A549 (cell line): Measurements from ENCODE around the gene ANTXR2. TPM values are rescaled to one million over a fixed set of nuclear protein-coding genes. Genes with fewer than 3 reads are reported as not detected.

Source experiments
- ATAC-seq, 2 experiments: fragments of 200-7000 bp in 1 of 2; fragments of >200 bp in 1 of 2; cut with Nextera tagmentation in 1 of 2; cut with Tn5 transposase in 1 of 2; 3 replicates each; pipeline versions ENCODE4 v1.8.0 to v1.9.1; 2018 to 2020; ENCODE audit warnings: mild to moderate bottlenecking in 1 of 2, moderate library complexity in 1 of 2
- CTCF ChIA-PET: fragments of 300-600 bp; sonication (Branson Sonifier 250); formaldehyde crosslinking; extraction: SDS; loops from one replicate; lab custom pipeline; 2021; ENCODE audit warnings: antibody characterized with exemption, inconsistent platforms; lab: Yijun Ruan, JAX
- POLR2A ChIA-PET: fragments of 350-600 bp; formaldehyde crosslinking; extraction: SDS; loops from one replicate; lab custom pipeline; 2021; ENCODE audit warnings: antibody characterized with exemption, inconsistent platforms; lab: Yijun Ruan, JAX
- DNase-seq, 2 experiments: peaks; one replicate each; pipeline versions ENCODE4 v3.0.0 to v3.0.0-alpha.2; 2011 to 2016; ENCODE audit warnings: low read depth in 1 of 2, low spot score in 1 of 2
- FAIRE-seq: peaks from 2 replicates; lab custom pipeline; 2011; peaks lifted over from hg19 to GRCh38; lab: Jason Lieb, UNC
- H3K27ac ChIP-seq, 2 experiments: fragments of >200 bp; sonication (Bioruptor Twin); formaldehyde crosslinking; 3 replicates each; pipeline ENCODE4 v1.5.1; 2016 to 2017
- H3K4me1 ChIP-seq: fragments of >200 bp; sonication (Bioruptor Twin); formaldehyde crosslinking; 3 replicates; pipeline ENCODE4 v1.6.1; 2016
- H3K4me2 ChIP-seq: fragments of >200 bp; sonication (Bioruptor Twin); formaldehyde crosslinking; 3 replicates; pipeline ENCODE4 v1.6.1; 2016
- H3K4me3 ChIP-seq: fragments of >200 bp; sonication (Bioruptor Twin); formaldehyde crosslinking; 3 replicates; pipeline ENCODE4 v1.5.1; 2016
- H3K9me3 ChIP-seq: fragments of >200 bp; sonication (Bioruptor Twin); formaldehyde crosslinking; 3 replicates; pipeline ENCODE4 v1.6.1; 2016
- ATOH8 ChIP-seq: fragments of 250-450 bp; sonication (Bioruptor Pico); IDR thresholded peaks from 2 replicates; pipeline ENCODE4 v1.5.0; 2020; ENCODE audit warnings: low read depth, mild to moderate bottlenecking, moderate library complexity
- CBX2 ChIP-seq: fragments of 200-600 bp; sonication (generic); IDR thresholded peaks from 2 replicates; pipeline ENCODE4 v1.6.1; 2016; ENCODE audit warnings: low read depth, mild to moderate bottlenecking, borderline replicate concordance
- CEBPB ChIP-seq, 2 experiments: fragments of >200 bp in 1 of 2; sonication (Bioruptor Twin) in 1 of 2; formaldehyde crosslinking in 1 of 2; IDR thresholded peaks; 2 replicates each; pipeline ENCODE4 v1.6.1; 2012 to 2016
- CHD2 ChIP-seq: fragments of 150-350 bp; IDR thresholded peaks from 2 replicates; pipeline ENCODE4 v1.6.1; 2014; ENCODE audit warnings: low read length; ENCODE audit not compliant: partially characterized antibody
- CTCF ChIP-seq: fragments of >200 bp; sonication (Bioruptor Twin); formaldehyde crosslinking; IDR thresholded peaks from 3 replicates; pipeline ENCODE4 v1.5.1; 2016
- EHMT2 ChIP-seq: fragments of 200-600 bp; sonication (generic); IDR thresholded peaks from 2 replicates; pipeline ENCODE4 v1.6.1; 2016; ENCODE audit warnings: antibody characterized with exemption, low read depth, mild to moderate bottlenecking, moderate library complexity
- ELK1 ChIP-seq: fragments of 150-350 bp; IDR thresholded peaks from 2 replicates; pipeline ENCODE4 v1.6.1; 2014; ENCODE audit warnings: low read depth, mild to moderate bottlenecking, low read length
- EP300 ChIP-seq, 2 experiments: fragments of >200 bp; sonication (Bioruptor Twin); formaldehyde crosslinking; IDR thresholded peaks; 2 replicates in 1 of 2; 3 replicates in 1 of 2; pipeline ENCODE4 v1.6.1; 2016 to 2017
- ESRRA ChIP-seq: fragments of 150-350 bp; IDR thresholded peaks from 2 replicates; pipeline ENCODE4 v1.6.1; 2014; ENCODE audit warnings: mild to moderate bottlenecking, low read length, borderline replicate concordance
- FOSB ChIP-seq: fragments of 250-450 bp; sonication (Bioruptor Pico); IDR thresholded peaks from 2 replicates; pipeline ENCODE4 v1.5.0; 2020; ENCODE audit warnings: mild to moderate bottlenecking, moderate library complexity
- FOXS1 ChIP-seq: fragments of 250-450 bp; sonication (Bioruptor Pico); IDR thresholded peaks from 2 replicates; pipeline ENCODE4 v1.5.0; 2020; ENCODE audit warnings: mild to moderate bottlenecking, moderate library complexity
- GATA3 ChIP-seq: IDR thresholded peaks from 2 replicates; pipeline ENCODE4 v1.6.1; 2012; ENCODE audit warnings: borderline replicate concordance
- HES2 ChIP-seq: fragments of >200 bp; sonication (Bioruptor Twin); formaldehyde crosslinking; IDR thresholded peaks from 2 replicates; pipeline ENCODE4 v1.6.1; 2016
- HEYL ChIP-seq: fragments of 250-450 bp; sonication (Bioruptor Pico); IDR thresholded peaks from 2 replicates; pipeline ENCODE4 v1.8.0; 2021; ENCODE audit warnings: mild to moderate bottlenecking, moderate library complexity
- HOXA7 ChIP-seq: fragments of 250-450 bp; sonication (Bioruptor Pico); IDR thresholded peaks from 2 replicates; pipeline ENCODE4 v1.5.0; 2020; ENCODE audit warnings: mild to moderate bottlenecking, moderate library complexity
- HOXB13 ChIP-seq: fragments of 250-450 bp; sonication (Bioruptor Pico); IDR thresholded peaks from 2 replicates; pipeline ENCODE4 v1.5.0; 2020; ENCODE audit warnings: low read depth, mild to moderate bottlenecking, moderate library complexity
- JUNB ChIP-seq: fragments of >200 bp; sonication (Bioruptor Twin); formaldehyde crosslinking; IDR thresholded peaks from 2 replicates; pipeline ENCODE4 v1.6.1; 2016
- NPAS2 ChIP-seq: fragments of 250-450 bp; sonication (Bioruptor Pico); IDR thresholded peaks from 2 replicates; pipeline ENCODE4 v1.8.0; 2022; ENCODE audit warnings: mild to moderate bottlenecking, moderate library complexity, borderline replicate concordance
- NR3C1 ChIP-seq: fragments of >200 bp; sonication (Bioruptor Twin); formaldehyde crosslinking; IDR thresholded peaks from 3 replicates; pipeline ENCODE4 v1.6.1; 2017
- PHF8 ChIP-seq: fragments of 200-600 bp; sonication (generic); IDR thresholded peaks from 2 replicates; pipeline ENCODE4 v1.6.1; 2016; ENCODE audit warnings: low read depth, mild to moderate bottlenecking, antibody characterized with exemption, moderate library complexity, borderline replicate concordance
- POLR2A ChIP-seq: IDR thresholded peaks from 2 replicates; pipeline ENCODE4 v1.6.1; 2012; ENCODE audit warnings: mild to moderate bottlenecking, low read length
- RARB ChIP-seq: fragments of 250-450 bp; sonication (Bioruptor Pico); IDR thresholded peaks from 2 replicates; pipeline ENCODE4 v1.8.0; 2021; ENCODE audit warnings: mild to moderate bottlenecking, moderate library complexity
- RCOR1 ChIP-seq: fragments of 150-350 bp; IDR thresholded peaks from 2 replicates; pipeline ENCODE4 v1.6.1; 2014; ENCODE audit warnings: antibody characterized with exemption, low read length, low read depth
- RFX5 ChIP-seq: fragments of 450-650 bp; IDR thresholded peaks from 2 replicates; pipeline ENCODE4 v1.7.1; 2014; ENCODE audit warnings: antibody characterized with exemption, mild to moderate bottlenecking, moderate library complexity
- RNF2 ChIP-seq: fragments of 200-600 bp; sonication (generic); IDR thresholded peaks from 2 replicates; pipeline ENCODE4 v1.6.1; 2016; ENCODE audit warnings: low read depth, mild to moderate bottlenecking, antibody characterized with exemption, moderate library complexity, borderline replicate concordance
- SREBF2 ChIP-seq: fragments of 450-650 bp; IDR thresholded peaks from 2 replicates; pipeline ENCODE4 v1.6.1; 2014; ENCODE audit warnings: mild to moderate bottlenecking, moderate library complexity
- TFCP2L1 ChIP-seq: fragments of 250-450 bp; sonication (Bioruptor Pico); IDR thresholded peaks from 2 replicates; pipeline ENCODE4 v1.5.0; 2021; ENCODE audit warnings: mild to moderate bottlenecking
- TP53 ChIP-seq: fragments of 250-450 bp; sonication (Bioruptor Pico); IDR thresholded peaks from 2 replicates; pipeline ENCODE4 v1.5.0; 2021; ENCODE audit warnings: mild to moderate bottlenecking, moderate library complexity
- ZC3H11A ChIP-seq: fragments of 450-650 bp; IDR thresholded peaks from 2 replicates; pipeline ENCODE4 v1.6.1; 2014; ENCODE audit warnings: antibody characterized with exemption, mild to moderate bottlenecking
- ZNF302 ChIP-seq: fragments of 250-450 bp; sonication (Bioruptor Pico); IDR thresholded peaks from 2 replicates; pipeline ENCODE4 v1.9.0; 2021; ENCODE audit warnings: inconsistent platforms, mild to moderate bottlenecking, moderate library complexity
- WGBS: methylation state at CpG from one replicate; pipeline ENCODE4 v1.1.6; 2017; ENCODE audit errors: missing lambda C conversion rate; 5-methylcytosine and 5-hydroxymethylcytosine counted together
- polyA plus RNA-seq, 4 experiments: library from polyadenylated mRNA; depleted of rRNA in 3 of 4; stranded (reverse); fragments of >200 nt; fragmentation: RNase III in 1 of 4; extraction: RNeasy Plus Mini Kit Qiagen cat#74134 plus additional on column Dnase treatment in 1 of 4; gene quantifications; 2 replicates in 3 of 4; 3 replicates in 1 of 4; pipeline ENCODE4 v1.2.3, GENCODE V29; 2011 to 2017

Gene ANTXR2
- polyA plus RNA-seq, 2 of the 4 experiments (the other 2 are of a cell fraction): 2.3 to 3.0 TPM

GRCh38 chr4:79869597-79870237 is 203.3 kb downstream of the ANTXR2 start (continued):
- TF ChIP-seq ELK1 (no peak), NR3C1 (no peak), EHMT2 (no peak), NPAS2 (CRISPR knock-in tag) (no peak)

GRCh38 chr4:79865201-79865597 is 207.8 kb downstream of the ANTXR2 start:
- WGBS: 0% methylated on average over 2 of the region's 2 CpGs
- FAIRE-seq (no peak), DNase-seq (no peak)
- Histone ChIP-seq H3K4me2 (no peak overlapping the region), H3K4me1 (no peaks in the 10 kb centered on the region), H3K9me3 (no peaks in the 10 kb centered on the region)
- ChIA-PET POLR2A (no interaction called here), CTCF (interaction anchor here (0.6 kb wide), 1 partner anchor 32 kb away, joined by 3 read pairs; no protein-coding TSS in a partner anchor)
- TF ChIP-seq CBX2 (no peak), EP300 (IDR thresholded peaks at IDR 0.05) (no peak), RARB (no peak), RCOR1 (no peak), HOXA7 (CRISPR knock-in tag) (no peak), CHD2 (no peak), GATA3 (no peak), PHF8 (no peak), FOXS1 (CRISPR knock-in tag) (no peak), CEBPB (IDR thresholded peaks at IDR 0.05) (no peak), FOSB (CRISPR knock-in tag) (no peak), ZNF302 (CRISPR knock-in tag) (no peak), HEYL (CRISPR knock-in tag) (no peak), ZC3H11A (no peak), TFCP2L1 (CRISPR knock-in tag) (no peak), ATOH8 (no peak)
- TF ChIP-seq, all 56 proteins: peak for 0
- H3K27ac ChIP-seq: no peak overlapping the region
- H3K4me3 ChIP-seq: no peak overlapping the region
- ATAC-seq: no peak

GRCh38 chr4:79864500-79865200 is 208.4 kb downstream of the ANTXR2 start:
- WGBS: 10% methylated on average over 3 of the region's 3 CpGs
- CTCF ChIA-PET: no interaction called here
- DNase-seq (no peak), FAIRE-seq (no peak), ATAC-seq (no peak)
- POLR2A ChIA-PET: no interaction called here
- no peak overlapping the region for H3K4me3 ChIP-seq
- H3K9me3 ChIP-seq: no peaks in the 10 kb centered on the region
- H3K27ac ChIP-seq: no peak overlapping the region
- H3K4me1 ChIP-seq: no peaks in the 10 kb centered on the region
- no peak overlapping the region for H3K4me2 ChIP-seq
- TF ChIP-seq RNF2 (no peak), EP300 (IDR thresholded peaks at IDR 0.05) (no peak), FOSB (CRISPR knock-in tag) (no peak), EHMT2 (no peak), RCOR1 (no peak), CTCF (no peak), ATOH8 (no peak), POLR2A (no peak), PHF8 (no peak), HES2 (no peak), TP53 (CRISPR knock-in tag) (no peak), RFX5 (no peak), JUNB (no peak), RARB (no peak), ESRRA (no peak), HOXB13 (CRISPR knock-in tag) (no peak), SREBF2 (no peak)
